Raji (cell line): ENCODE results near the gene EXT2.

Experiments
- POLR2A ChIP-seq: IDR thresholded peaks from 2 replicates; pipeline ENCODE4 v1.6.1; 2011; ENCODE audit warnings: low read depth, low read length, control low read depth; ENCODE audit not compliant: insufficient read depth

EXT2 gene

DNA sequence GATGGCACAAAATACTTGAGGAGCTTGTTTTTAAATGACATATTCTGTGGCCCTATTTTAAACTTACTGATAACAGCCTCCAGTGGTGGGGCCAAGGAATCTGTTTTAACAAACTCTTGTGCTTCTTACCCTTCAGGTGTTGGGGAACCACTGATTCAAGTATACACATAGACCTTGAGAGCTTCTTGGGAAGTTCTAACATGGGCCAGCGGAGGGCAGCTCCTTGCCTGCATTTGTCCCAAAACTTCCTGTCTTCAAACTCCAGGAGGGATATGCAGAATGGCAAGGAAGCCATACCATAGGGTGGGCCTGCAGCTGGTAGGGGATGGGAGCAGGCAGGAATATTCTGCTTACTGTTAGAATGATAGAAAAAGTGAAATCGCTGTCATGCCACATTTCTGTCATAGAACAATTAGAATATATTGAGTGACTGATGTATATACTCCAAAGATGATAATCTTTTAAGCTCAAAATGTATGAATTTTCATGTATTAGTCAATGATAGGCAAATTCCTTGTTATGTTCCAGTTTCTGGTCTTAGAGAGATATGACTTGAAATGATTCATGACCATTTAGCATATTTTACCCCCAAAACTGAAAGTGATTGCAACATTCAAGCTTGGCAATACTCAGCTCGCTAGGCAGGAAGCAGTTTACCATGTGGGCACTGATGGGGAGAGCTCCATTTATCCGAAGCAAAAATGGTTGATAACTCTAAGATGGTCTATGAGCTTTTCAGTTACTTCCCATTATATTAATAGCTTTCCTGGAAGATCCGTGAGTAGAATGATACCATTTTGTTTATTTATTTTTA is 9.2 kb downstream of the EXT2 start:
- no peak for TF ChIP-seq POLR2A

DNA sequence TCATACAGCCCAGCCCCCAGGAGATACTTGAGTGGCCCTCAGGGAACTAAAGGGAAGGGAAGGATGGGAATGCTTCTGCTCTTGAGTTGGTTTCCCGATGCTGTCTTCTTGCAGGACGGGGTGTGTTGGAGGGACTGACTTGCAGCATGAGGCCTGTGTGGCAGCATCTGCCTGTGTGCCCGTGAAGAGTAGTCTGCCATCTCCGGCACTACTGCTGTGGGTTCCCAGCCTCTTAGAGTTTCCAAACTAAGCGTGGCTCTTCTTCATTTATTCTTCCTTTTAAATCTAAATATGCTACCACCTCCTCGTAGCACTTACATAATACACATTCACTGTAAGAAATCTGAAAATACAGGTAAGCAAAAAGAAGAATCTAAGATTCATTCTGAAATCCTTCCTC is 12.8 kb downstream of the EXT2 start:
- no peak for TF ChIP-seq POLR2A

DNA sequence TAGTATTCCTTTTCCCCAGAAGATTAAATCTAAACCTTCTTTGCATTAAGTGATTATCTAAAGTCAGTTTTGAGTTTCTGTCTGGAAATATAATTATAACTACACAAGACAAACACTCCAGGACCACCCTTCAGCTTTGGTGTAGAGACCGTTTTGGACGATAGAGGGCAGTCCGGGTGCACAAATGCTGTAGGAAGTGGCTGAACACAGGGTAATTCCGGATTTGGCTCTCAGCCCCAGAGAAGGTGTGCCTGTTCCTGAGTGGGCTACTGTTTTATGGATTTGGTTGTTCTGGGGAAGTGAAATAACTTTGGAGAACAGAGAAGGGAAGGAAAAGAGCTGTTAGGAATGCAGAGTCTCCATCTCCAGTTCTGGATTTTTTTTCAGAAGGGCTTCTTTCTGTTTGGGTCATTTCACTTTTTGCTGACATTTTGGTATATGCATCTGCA is 14.8 kb downstream of the EXT2 start:
- TF ChIP-seq POLR2A, result no peak

DNA sequence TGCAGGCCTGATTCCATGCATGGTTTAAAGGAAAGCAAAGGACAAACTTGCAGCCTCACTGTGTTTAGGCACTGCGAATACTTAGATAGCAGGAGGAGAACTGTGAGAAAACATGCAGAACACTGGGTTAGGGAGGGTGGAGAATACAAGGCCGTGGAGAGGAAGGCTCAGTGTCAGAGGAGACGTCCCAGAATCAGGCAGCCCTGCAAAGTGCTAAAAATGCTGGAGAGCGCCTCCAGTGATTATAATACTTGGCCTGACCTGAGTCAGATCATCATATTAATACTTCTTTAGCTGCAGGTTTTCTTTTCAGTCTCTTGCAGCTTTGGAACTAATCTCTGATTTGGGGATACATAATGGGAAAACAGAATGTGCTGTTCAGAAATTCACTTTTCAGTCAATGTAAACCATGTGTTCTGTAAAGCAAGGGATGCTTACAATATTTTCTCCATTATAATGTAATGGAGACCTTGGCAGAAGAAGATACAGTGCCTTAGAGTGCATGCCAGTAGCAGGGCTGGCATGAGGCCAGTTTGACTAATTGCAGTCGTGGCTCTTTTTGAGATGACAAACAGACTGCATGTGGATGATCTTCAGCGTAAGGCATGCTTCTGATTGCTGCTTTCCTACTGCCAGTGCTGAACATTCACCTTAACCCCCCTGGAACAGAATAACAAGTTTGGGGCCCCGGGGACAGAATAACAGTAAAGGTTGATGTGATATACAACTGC is 16.8 kb downstream of the EXT2 start:
- no peak for TF ChIP-seq POLR2A

DNA sequence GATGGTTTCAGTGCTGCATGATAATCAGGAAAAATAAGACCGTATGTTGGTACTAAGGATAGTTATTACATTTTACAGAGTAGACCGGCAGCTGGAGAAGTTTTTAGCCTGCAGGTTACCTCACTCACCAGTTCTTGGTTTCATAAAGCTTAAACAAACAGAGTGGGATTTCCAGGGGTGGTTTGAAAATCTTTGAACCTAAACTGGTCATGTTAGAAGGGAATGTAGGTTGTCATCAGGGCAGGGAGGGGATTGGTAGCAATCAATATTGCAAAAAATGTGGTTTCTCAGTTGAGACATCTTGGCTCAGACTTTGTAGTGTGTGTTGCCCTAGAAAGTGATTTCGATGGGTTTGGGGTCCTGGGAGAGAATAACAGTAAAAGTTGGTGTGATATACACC is 17.5 kb downstream of the EXT2 start:
- TF ChIP-seq POLR2A, result no peak

DNA sequence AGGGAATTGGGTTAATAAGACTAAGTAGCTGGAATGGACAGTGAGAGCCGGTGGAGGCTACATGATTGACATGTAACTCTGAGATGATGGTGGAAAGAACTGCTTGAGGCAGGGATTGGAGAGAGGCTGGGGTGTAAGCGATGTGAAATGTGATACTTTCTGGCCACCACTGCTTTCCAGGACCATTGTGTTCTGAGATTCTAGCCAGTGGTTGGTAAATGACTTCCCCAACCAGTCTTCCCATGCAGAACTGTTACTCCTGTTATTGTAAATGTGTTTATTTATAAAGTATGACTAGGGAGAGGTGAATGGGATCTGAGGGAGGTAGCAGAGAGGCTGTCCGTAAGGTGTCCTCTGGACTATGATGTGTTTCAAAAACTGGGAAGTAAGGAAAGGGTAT is 18.1 kb downstream of the EXT2 start:
- TF ChIP-seq POLR2A, result no peak

DNA sequence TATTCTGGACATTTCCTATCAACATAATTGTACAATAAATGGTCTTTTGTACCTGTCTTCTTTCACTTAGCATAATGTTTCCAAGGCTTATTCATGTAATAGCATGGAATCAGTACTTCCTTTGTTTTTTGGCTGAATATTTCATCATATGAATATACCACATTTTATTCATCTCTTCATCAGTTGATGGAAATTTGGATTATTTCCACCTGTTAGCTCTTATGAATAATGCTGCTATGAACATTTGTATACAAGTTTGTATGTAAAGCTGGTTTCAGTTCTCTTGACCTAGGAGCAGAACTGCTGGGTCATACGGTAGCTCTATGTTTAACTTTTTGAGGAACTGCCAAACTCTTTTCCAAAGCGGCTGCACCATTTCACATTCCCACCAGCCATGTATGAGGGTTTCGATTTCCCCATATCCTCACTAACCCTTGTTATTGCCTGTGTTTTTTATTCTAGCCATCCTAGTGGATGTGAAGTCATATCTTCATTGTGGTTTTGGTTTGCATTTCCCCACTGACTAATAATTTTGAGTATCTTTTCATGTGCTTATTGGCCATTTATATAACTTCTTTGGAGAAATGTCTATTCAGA is 20.9 kb downstream of the EXT2 start:
- TF ChIP-seq POLR2A, result no peak

DNA sequence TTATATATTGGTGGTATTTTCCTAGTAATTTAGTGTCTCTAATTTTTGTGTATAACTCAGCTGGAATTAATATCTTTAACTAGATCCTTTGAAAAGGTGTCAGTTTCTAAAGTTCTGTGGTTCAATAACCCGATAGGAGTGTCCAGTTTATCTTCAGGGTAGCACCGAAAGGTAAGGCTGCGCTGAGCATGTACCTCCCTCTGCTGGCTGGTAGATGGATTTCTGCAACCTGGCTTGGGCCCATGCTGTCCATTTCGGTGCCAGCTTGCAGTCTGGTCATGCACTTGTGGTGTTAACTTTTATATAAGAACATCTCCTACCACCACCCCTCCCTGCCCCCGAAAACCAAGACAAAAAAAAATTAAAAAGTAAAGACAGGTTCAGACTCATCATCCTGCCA is 24.7 kb downstream of the EXT2 start:
- TF ChIP-seq POLR2A, result no peak

DNA sequence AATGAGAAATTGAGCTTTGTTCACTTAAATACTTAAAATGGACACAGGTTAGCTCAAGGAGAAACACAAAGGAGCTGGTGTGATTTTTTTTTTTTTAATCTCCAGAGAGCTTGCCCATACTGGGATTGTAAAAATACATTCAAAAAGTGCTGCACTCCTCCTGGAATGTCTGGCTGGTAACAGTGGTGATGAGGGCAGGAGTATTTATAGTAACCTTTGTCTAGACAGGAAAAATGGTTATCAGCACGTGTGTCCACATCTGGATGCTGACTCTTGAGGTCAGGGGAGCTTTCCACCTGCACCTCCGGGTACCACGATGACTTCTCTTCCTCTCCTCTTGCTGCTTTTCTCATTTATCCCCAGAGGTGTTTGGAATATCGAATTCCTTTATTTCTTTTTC is 30.1 kb downstream of the EXT2 start:
- TF ChIP-seq POLR2A, result no peak

DNA sequence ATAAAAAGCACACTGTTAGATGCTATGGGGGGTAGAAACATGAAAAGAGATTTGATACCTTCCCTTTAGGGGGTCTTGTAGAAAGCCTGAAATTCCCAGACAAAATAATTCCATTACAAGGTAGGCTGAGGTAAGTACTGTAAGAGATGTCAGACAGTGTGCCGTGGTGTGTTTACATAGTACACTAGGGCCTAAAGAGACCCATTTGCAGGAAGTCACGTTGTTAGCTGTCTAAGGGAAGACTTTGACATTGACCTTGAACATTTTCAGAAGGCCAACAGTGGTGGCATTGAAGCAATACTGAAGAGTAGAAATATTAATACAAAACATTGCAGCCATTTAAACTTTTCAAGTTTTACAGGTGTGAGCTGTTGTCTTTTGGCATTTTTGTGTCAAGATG is 30.8 kb downstream of the EXT2 start:
- no peak for TF ChIP-seq POLR2A

DNA sequence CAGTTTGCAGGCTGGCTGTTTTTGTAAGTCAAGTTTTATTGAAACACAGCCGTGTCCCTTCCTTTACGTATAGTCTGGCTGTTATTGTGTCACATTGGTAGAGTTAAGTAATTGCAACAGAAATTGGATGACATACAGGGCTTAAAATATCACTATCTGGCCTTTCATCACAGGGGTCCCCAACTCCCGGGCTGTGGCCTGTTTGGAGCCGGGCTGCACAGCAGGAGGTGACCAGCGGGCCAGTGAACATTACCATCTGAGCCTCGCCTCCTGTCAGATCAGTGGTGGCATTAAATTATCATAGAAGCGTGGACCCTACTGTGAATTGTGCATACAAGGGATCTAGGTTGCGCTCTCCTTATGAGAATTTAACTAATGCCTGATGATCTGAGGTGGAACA is 31.7 kb downstream of the EXT2 start:
- TF ChIP-seq POLR2A, result no peak

DNA sequence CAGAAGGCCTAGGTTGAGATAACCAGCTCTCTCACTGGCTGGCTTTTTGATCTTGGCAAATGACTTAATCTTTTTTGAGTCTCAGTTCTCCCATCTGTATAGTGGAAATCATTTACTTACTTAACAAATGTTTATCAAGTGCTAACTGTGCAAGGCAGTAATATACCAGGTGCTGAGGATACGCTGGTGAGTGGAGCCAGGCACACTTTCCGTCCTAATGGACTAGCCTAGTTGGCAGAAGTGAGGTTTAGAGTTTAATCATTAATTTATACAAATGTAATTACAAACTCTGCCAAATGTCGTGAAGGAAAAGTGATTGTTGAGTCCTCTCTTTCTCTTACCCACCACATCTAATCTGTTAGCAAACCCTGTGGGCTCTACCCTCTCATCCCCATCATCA is 33.3 kb downstream of the EXT2 start:
- no peak for TF ChIP-seq POLR2A

DNA sequence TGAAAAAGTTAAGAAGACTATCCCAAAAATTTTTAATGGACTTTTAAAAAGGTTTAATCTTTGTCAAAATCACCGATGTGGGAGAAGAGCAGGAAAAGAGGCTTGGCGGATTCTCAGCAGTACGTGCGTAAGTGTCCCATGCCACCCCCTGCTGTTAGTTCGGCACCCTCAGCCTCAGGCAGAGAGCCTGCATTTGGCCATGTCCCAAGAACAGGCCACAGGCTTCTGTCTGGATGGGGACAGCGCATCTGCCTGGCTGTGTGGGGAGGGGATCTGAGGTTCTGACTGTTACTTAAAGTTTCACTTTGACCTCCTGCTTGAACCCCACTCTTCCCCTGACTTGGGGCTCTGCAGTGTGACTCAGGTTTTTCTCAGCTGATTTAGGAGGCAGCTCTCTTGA is 35.3 kb downstream of the EXT2 start:
- no peak for TF ChIP-seq POLR2A

DNA sequence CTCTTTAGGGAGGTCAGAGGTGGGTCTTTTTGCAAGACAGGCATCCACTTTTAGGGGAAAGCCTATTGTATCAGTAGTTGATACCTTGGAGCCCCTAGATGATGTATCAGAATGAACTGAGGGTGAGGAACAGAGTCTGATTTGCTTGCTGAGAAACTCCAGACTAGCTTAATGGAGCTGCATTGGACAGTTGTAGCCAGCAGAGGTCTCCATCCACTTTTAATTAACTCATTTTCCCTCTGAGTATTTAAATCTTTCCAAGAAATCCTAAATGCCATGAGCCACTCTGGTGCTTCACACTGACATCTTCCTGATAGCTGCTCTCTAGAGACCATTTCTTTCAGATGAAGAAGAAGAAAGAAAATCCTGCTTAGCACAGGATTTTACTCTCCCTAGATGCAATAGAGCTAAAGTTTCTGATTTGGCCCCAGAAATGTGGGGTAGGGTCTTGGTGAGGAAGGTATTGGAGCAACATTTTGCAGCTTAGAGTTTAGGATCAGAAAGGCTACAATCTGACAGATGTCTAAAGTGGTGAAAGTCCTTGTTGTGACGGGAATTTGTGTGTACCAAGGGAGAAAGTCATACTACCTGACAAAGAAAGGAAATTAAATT is 38.0 kb downstream of the EXT2 start:
- no peak for TF ChIP-seq POLR2A

DNA sequence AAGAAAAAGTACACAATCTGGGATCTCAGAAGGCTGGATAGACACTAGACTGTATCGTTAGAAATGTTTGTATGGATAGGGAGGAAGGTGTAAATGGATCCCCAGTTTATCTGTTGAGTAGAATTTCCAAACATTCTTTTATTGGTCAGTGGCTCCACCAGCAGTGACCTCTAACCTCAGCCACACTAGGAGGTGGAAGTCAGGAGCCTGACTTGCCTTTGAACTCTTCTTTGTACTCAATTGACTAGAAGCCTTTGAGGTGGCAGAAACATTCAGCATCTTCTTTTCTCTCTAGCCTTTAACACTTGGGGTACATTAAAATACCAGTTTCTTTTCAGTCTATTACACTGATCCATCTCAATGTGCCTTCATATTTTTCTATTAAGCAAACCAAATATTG is 39.1 kb downstream of the EXT2 start:
- no peak for TF ChIP-seq POLR2A
